IMR-90 (cell line): Measurements from ENCODE around the gene SLC35F6. TPM values are rescaled to one million over a fixed set of nuclear protein-coding genes. Genes with fewer than 3 reads are reported as not detected.

ENCODE experiments used
- ATAC-seq: fragments of 200-7000 bp; cut with Tn5 transposase; 2 replicates; pipeline ENCODE4 v1.9.1; 2020; ENCODE audit warnings: low read depth, mild to moderate bottlenecking, moderate library complexity
- BruUV-seq: library from RNA; stranded (reverse); fragments of 400-500 nt; replicated peaks from 2 replicates; lab custom pipeline; 2021; lab: Mats Ljungman, UMichigan
- CTCF ChIA-PET: fragments of 300-600 bp; formaldehyde crosslinking; extraction: SDS; loops from one replicate; lab custom pipeline; 2021; ENCODE audit warnings: antibody characterized with exemption; lab: Yijun Ruan, JAX
- POLR2A ChIA-PET: fragments of 300-600 bp; sonication (Branson Sonifier 250); formaldehyde crosslinking; loops from one replicate; lab custom pipeline; 2022; ENCODE audit warnings: antibody characterized with exemption; ENCODE audit not compliant: unreplicated experiment; lab: Charles Lee
- DNase-seq: peaks from one replicate; pipeline ENCODE4 v3.0.0; 2013
- H2AFZ ChIP-seq: replicated peaks from 2 replicates; pipeline ENCODE3; 2013; ENCODE audit warnings: low read length, mild to moderate bottlenecking; ENCODE audit not compliant: poor library complexity
- H2AK5ac ChIP-seq: 2 replicates; pipeline ENCODE4 v1.6.1; 2013; ENCODE audit warnings: low read depth, low read length, inconsistent platforms
- H2AK9ac ChIP-seq: replicated peaks from 2 replicates; pipeline ENCODE3; 2013; ENCODE audit warnings: mild to moderate bottlenecking, low read depth, low read length, moderate library complexity; ENCODE audit not compliant: poor library complexity
- H2BK120ac ChIP-seq: 2 replicates; pipeline ENCODE4 v1.6.1; 2013; ENCODE audit warnings: low read depth, low read length, inconsistent platforms
- H2BK15ac ChIP-seq: 3 replicates; pipeline ENCODE4 v1.6.1; 2013; ENCODE audit warnings: low read depth, low read length, inconsistent platforms
- H2BK20ac ChIP-seq: 2 replicates; pipeline ENCODE4 v1.6.1; 2013; ENCODE audit warnings: low read depth, mild to moderate bottlenecking, inconsistent platforms, low read length, moderate library complexity
- H2BK5ac ChIP-seq: 2 replicates; pipeline ENCODE4 v1.6.1; 2013; ENCODE audit warnings: mild to moderate bottlenecking, low read depth, low read length, inconsistent platforms; ENCODE audit not compliant: poor library complexity, severe bottlenecking
- H3K14ac ChIP-seq: replicated peaks from 2 replicates; pipeline ENCODE4 v1.6.1; 2013; ENCODE audit warnings: low read depth, low read length, inconsistent platforms
- H3K18ac ChIP-seq: 2 replicates; pipeline ENCODE4 v1.6.1; 2013; ENCODE audit warnings: low read depth, low read length, control low read depth
- H3K23ac ChIP-seq: 2 replicates; pipeline ENCODE4 v1.6.1; 2013; ENCODE audit warnings: low read depth, low read length, inconsistent platforms
- H3K27ac ChIP-seq: 2 replicates; pipeline ENCODE4 v1.5.1; 2013; ENCODE audit warnings: mild to moderate bottlenecking, control low read depth, low read length; ENCODE audit not compliant: insufficient read depth
- H3K27me3 ChIP-seq: 2 replicates; pipeline ENCODE4 v1.6.1; 2013; ENCODE audit warnings: low read length; ENCODE audit not compliant: control insufficient read depth, insufficient read depth
- H3K36me3 ChIP-seq: 2 replicates; pipeline ENCODE4 v1.6.1; 2013; ENCODE audit warnings: low read length, mixed read lengths; ENCODE audit not compliant: control insufficient read depth, insufficient read depth
- H3K4ac ChIP-seq: 2 replicates; pipeline ENCODE4 v1.6.1; 2013; ENCODE audit warnings: low read depth, low read length, inconsistent platforms
- H3K4me1 ChIP-seq: 2 replicates; pipeline ENCODE4 v1.6.1; 2013; ENCODE audit warnings: low read length, mixed read lengths; ENCODE audit not compliant: control insufficient read depth, insufficient read depth
- H3K4me2 ChIP-seq: 2 replicates; pipeline ENCODE4 v1.6.1; 2013; ENCODE audit warnings: low read depth, mild to moderate bottlenecking, control low read depth, low read length, moderate library complexity
- H3K4me3 ChIP-seq: 2 replicates; pipeline ENCODE4 v1.5.1; 2013; ENCODE audit warnings: low read depth, mild to moderate bottlenecking, control low read depth, low read length, moderate library complexity; ENCODE audit not compliant: insufficient read depth
- H3K56ac ChIP-seq: 2 replicates; pipeline ENCODE4 v1.6.1; 2013; ENCODE audit warnings: low read length, inconsistent platforms; ENCODE audit not compliant: insufficient read depth; ENCODE audit errors: extremely low read depth
- H3K79me1 ChIP-seq, 2 experiments: 2 replicates each; pipeline ENCODE4 v1.6.1; 2013; ENCODE audit warnings: low read length in 2 of 2, inconsistent platforms in 1 of 2, low read depth in 1 of 2
- H3K9ac ChIP-seq: 2 replicates; pipeline ENCODE4 v1.6.1; 2013; ENCODE audit warnings: low read depth, low read length, control low read depth
- H3K9me1 ChIP-seq: 2 replicates; pipeline ENCODE4 v1.6.1; 2013; ENCODE audit warnings: low read length, inconsistent platforms; ENCODE audit not compliant: insufficient read depth
- H3K9me3 ChIP-seq: 2 replicates; pipeline ENCODE4 v1.6.1; 2013; ENCODE audit warnings: low read length; ENCODE audit not compliant: control insufficient read depth, insufficient read depth
- H4K20me1 ChIP-seq: 2 replicates; pipeline ENCODE4 v1.6.1; 2013; ENCODE audit warnings: low read length, inconsistent platforms; ENCODE audit not compliant: insufficient read depth
- H4K5ac ChIP-seq: 2 replicates; pipeline ENCODE4 v1.6.1; 2013; ENCODE audit warnings: mild to moderate bottlenecking, low read depth, low read length, control low read depth
- H4K8ac ChIP-seq, 2 experiments: 2 replicates each; pipeline ENCODE4 v1.6.1; 2013; ENCODE audit warnings: low read depth in 2 of 2, low read length in 2 of 2, control low read depth in 1 of 2, inconsistent platforms in 1 of 2
- H4K91ac ChIP-seq: 2 replicates; pipeline ENCODE4 v1.6.1; 2013; ENCODE audit warnings: low read depth, low read length, inconsistent platforms; ENCODE audit not compliant: insufficient read depth
- ELK1 ChIP-seq: fragments of 150-350 bp; IDR thresholded peaks from 2 replicates; pipeline ENCODE4 v1.6.1; 2016; ENCODE audit warnings: low read depth, mild to moderate bottlenecking, low read length, moderate library complexity, borderline replicate concordance
- FOS ChIP-seq: fragments of 150-350 bp; IDR thresholded peaks from 2 replicates; pipeline ENCODE4 v1.6.1; 2016; ENCODE audit warnings: low read depth, low read length
- WGBS, 2 experiments: methylation state at CpG; one replicate each; pipeline versions ENCODE4 v1.1.5 to v1.1.7; 2013; ENCODE audit warnings: missing lambda C conversion rate in 2 of 2; ENCODE audit not compliant: insufficient read length in 1 of 2; ENCODE audit errors: extremely low coverage in 2 of 2; 5-methylcytosine and 5-hydroxymethylcytosine counted together
- dilution Hi-C: fragments of 300-500 bp; cut with HindIII; formaldehyde crosslinking; loops from one replicate; pipeline ENCODE4 v1.14.3; 2018; ENCODE audit warnings: low sequenced_read_pairs; ENCODE audit not compliant: unreplicated experiment
- in situ Hi-C: fragments of 300-500 bp; cut with MboI; formaldehyde crosslinking; loops from 3 replicates; pipeline ENCODE4 v1.14.3; 2019; ENCODE audit warnings: low sequenced_read_pairs, inconsistent platforms, mixed read lengths
- intact Hi-C: fragments of 100-400 bp; cut with micrococcal nuclease; formaldehyde crosslinking; loops from 2 replicates; pipeline ENCODE4 v1.10.0; 2022
- polyA plus RNA-seq, 3 experiments: library from polyadenylated mRNA; depleted of rRNA; stranded (reverse); fragments of >200 nt; gene quantifications; 2 replicates each; pipeline ENCODE4 v1.2.3, GENCODE V29; 2012; ENCODE audit warnings: low replicate concordance in 1 of 3
- total RNA-seq: library from RNA; depleted of rRNA; stranded (reverse); fragments of >200 nt; gene quantifications from 2 replicates; pipeline ENCODE4 v1.2.3, GENCODE V29; 2012

SLC35F6 gene
- total and polyA plus RNA-seq, 2 of the 4 experiments (the other 2 are of a cell fraction): 19.1 to 30.6 TPM

DNA sequence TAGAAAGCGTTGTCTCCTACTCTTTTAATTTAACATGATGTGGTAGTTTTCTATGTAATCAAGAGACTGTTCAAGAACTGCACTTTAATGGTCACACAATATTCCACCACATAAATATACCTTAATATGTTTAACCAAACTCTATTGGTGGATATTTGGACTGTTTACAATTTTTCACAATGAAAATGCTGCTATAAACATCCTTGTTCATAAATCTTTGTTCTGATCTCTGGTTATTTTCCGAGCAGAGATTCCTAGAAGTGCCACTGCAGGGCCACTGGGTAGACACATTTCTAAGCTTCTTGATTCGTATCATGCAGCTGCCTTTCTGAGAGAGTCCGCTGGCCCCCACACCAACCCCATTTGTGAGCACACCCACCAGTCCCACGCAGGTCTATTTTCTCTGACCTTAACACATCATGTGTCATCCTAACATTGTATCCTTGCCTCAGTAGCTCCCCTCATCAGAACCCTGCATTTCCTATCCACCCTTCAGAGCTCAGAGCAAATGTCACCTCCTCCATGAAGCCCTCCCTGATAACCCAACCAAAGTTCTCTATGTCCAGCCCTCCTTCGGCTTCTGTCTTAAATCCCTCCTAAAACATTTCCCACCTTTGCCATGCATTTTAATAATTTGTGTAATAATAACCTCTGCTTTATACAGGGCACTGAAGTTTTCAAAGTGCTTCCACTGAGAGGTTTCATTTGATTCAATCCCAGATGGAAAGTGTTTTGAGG, 45.0 kb upstream of the SLC35F6 start:
- Histone ChIP-seq H3K9me1 (peaks cover 5% of the 10 kb centered on the region), H2AFZ (no peak overlapping the region), H2BK20ac (no peak overlapping the region), H3K4me3 (no peak overlapping the region), H3K9ac (no peak overlapping the region), H3K36me3 (no peaks in the 10 kb centered on the region), H3K4ac (no peak overlapping the region), H2BK15ac (no peak overlapping the region), H4K20me1 (no peaks in the 10 kb centered on the region), H3K4me1 (peaks cover 9% of the 10 kb centered on the region), H3K18ac (no peak overlapping the region), H2BK5ac (no peak overlapping the region), H3K9me3 (no peaks in the 10 kb centered on the region), H3K79me1 (no peaks in the 10 kb centered on the region), H3K27me3 (peaks cover 2% of the 10 kb centered on the region; the same call in 1 of the 2 replicates), H2AK9ac (no peak overlapping the region), H4K91ac (no peak overlapping the region), H2BK120ac (no peak overlapping the region), H3K56ac (no peak overlapping the region), H3K27ac (no peak overlapping the region), H4K8ac (no peak overlapping the region), H3K23ac (no peak overlapping the region), H3K14ac (no peak overlapping the region), H3K4me2 (no peak overlapping the region), H2AK5ac (no peak overlapping the region), H4K5ac (no peak overlapping the region)
- in situ Hi-C loops: no loop called here
- DNase-seq: no peak
- BruUV-seq: no TSS peak
- ChIA-PET CTCF (no interaction called here), POLR2A (no interaction called here)
- TF ChIP-seq ELK1 (no peak), FOS (no peak)
- WGBS, 2 experiments: 27% methylated on average over 2 of the region's 6 CpGs; no CpG with 5 or more reads in 1 of the 2 experiments
- intact Hi-C loops: loop anchor here (5.0 kb wide), 1 partner anchor 237 kb away; no protein-coding TSS in a partner anchor
- ATAC-seq: no peak
- dilution Hi-C loops: no loop called here
